ENCODE data around the gene RBM22.

GRCh38 chr5:150644514-150644913 is 56.3 kb downstream of the RBM22 start:
- no peak for TF ChIP-seq CTCF (IDR thresholded peaks at IDR 0.05)
- no peak for TF ChIP-seq POLR2AphosphoS5 (IDR thresholded peaks at IDR 0.05)
- no peak for TF ChIP-seq POLR2A (IDR thresholded peaks at IDR 0.05)
- no peak for TF ChIP-seq EP300 (IDR thresholded peaks at IDR 0.05)
